ENCODE results near the gene MALRD1. TPM values are rescaled to one million over a fixed set of nuclear protein-coding genes. Genes with fewer than 3 reads are reported as not detected.

The MALRD1 gene
- total RNA-seq, 2 experiments from 2014 or later = 0.36 to 0.56 TPM

DNA sequence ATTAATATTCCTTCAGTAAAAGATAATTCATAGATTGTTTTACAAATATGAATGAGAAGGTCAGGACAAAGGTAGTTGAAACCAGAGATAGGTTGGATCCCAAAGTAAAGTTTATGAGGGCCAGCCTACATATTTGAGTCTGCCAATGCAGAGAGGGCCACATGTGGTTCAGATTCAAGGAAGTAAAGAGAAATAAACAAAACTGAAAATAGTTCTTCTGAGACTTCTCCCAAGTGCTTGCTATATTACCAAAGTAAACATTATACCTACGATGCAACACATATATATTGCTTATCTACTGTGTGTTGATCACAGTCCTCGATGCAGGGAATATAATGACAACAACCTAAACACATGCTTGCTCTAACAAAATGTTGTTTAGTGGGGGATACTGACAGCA, 109.8 kb downstream of the MALRD1 start:
- no peaks in the 10 kb centered on the region for H3K27me3 Mint-ChIP-seq
- DNase-seq = no peak
- peaks cover 1% of the 10 kb centered on the region for H3K9me3 Mint-ChIP-seq
- no peak overlapping the region for H3K4me3 Mint-ChIP-seq
- H3K4me1 Mint-ChIP-seq = no peaks in the 10 kb centered on the region
- no peaks in the 10 kb centered on the region for H3K36me3 Mint-ChIP-seq
- H3K27ac Mint-ChIP-seq = no peak overlapping the region

DNA sequence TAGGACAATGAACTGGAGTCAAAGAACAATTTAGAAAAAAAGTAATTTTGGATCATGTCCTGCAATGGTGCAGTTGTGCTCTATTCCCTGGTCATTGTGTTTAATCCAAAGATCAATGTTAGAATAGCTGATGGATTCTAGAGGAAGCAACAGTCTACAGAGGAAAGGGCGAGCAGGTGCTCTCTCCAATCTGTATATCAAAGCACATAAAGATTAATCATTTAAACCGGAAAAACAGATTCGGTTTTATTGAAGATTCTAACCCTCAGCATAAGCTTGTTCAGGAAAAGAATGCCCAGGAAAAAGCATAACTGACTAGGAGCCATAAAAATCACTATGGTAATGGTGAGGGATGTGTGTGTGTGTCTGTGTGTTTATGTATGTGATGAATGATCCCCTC, 110.3 kb downstream of the MALRD1 start:
- Mint-ChIP-seq H3K4me1 (no peaks in the 10 kb centered on the region), H3K4me3 (no peak overlapping the region), H3K9me3 (peaks cover 1% of the 10 kb centered on the region)

DNA sequence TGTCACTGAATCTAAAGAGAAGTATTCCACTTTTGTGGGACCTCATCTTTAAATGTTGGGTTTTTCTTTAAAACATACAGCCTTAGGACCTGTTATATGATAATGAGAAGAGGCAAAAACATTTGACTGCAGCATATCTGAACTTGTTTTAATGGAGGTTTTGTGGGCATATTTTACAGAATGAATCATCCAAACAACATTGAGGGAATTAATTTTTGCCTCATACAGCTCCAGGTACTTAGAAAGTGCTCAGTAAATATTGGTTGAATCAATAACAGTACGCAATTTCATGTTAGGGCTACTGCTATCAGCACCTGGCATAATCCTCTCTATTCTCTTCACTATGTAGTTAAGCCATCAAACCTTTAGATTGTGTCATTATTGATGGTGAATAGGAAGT, 115.9 kb downstream of the MALRD1 start:
- no peak overlapping the region for H3K4me3 Mint-ChIP-seq
- H3K27me3 Mint-ChIP-seq = no peaks in the 10 kb centered on the region
- no peaks in the 10 kb centered on the region for H3K9me3 Mint-ChIP-seq
- no peaks in the 10 kb centered on the region for H3K36me3 Mint-ChIP-seq
- DNase-seq = no peak
- no peaks in the 10 kb centered on the region for H3K4me1 Mint-ChIP-seq
- no peak overlapping the region for H3K27ac Mint-ChIP-seq

More for the DNA sequence above, 110.3 kb downstream of the MALRD1 start:
- Mint-ChIP-seq H3K27me3 (no peaks in the 10 kb centered on the region), H3K27ac (no peak overlapping the region), H3K36me3 (no peaks in the 10 kb centered on the region)
- DNase-seq = no peak

DNA sequence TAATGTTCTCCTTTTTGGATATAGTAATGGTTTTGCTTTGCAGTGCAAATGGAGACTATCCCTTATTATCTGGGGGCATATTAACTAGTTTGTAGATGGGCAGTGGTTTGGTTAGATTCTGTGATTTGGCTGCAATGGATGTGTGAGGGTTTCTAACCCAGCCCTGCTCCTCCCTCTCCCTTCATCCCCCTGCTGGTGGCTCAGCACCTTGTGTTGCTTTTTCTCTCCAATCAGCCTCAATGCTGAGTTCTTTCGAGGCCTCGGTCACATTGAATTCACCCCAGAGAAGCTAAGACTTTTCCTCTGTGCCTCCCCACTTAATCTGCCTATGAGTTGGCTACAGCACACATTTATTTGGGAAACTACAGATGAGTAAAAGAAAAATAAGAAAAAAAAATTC, 120.0 kb downstream of the MALRD1 start:
- no peaks in the 10 kb centered on the region for H3K9me3 Mint-ChIP-seq
- no peak for DNase-seq
- H3K4me3 Mint-ChIP-seq = no peak overlapping the region
- H3K27ac Mint-ChIP-seq = no peak overlapping the region
- no peaks in the 10 kb centered on the region for H3K4me1 Mint-ChIP-seq
- H3K27me3 Mint-ChIP-seq = no peaks in the 10 kb centered on the region
- H3K36me3 Mint-ChIP-seq = no peaks in the 10 kb centered on the region

- Mint-ChIP-seq H3K9me3 (no peaks in the 10 kb centered on the region), H3K4me3 (no peak overlapping the region), H3K4me1 (no peaks in the 10 kb centered on the region), H3K27me3 (no peaks in the 10 kb centered on the region), H3K27ac (no peak overlapping the region), H3K36me3 (no peaks in the 10 kb centered on the region)
- DNase-seq = no peak
Measured at GRCh38 chr10:19169041-19169440, 120.4 kb downstream of the MALRD1 start.

DNA sequence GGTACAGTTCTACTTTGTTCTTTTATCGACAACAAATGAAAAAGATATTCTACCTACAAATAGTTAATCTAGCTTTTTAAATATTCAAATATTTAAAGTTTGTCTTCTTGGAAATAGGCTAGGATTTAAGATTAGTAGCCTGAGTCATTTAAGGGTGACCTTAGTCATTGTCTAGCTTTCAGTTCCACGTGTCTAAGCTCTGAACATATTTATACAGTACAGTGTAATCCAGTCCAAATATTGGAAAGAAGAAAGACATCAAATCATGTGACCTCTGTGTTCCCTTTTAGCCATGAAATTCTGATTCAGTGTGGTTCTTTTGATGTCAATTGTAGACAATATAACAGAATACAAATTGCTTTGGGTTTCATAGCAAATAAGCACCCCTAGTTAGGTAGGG, 121.1 kb downstream of the MALRD1 start:
- no peaks in the 10 kb centered on the region for H3K9me3 Mint-ChIP-seq
- H3K4me3 Mint-ChIP-seq = no peak overlapping the region
- H3K36me3 Mint-ChIP-seq = no peaks in the 10 kb centered on the region
- H3K27ac Mint-ChIP-seq = no peak overlapping the region
- no peaks in the 10 kb centered on the region for H3K27me3 Mint-ChIP-seq
- no peak for DNase-seq
- H3K4me1 Mint-ChIP-seq = no peaks in the 10 kb centered on the region

DNA sequence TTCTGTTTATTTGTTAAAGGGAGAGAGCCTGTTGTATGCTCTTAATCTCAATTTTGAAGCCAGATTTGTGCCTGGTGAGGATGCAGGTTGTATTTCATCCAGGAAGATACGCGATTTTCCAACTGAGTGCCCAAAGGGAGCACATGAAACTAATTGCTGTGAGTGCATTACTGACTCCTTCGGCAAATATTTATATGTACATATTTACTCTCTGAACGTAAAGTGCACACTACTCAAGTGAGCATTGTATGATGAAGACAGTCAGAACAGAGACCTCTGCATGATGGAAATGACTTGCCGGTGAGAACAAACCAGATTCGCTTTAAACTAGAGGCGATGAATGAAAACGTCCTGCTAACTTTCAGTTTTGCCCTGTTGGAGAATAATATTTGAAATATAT, 130.1 kb downstream of the MALRD1 start:
- Mint-ChIP-seq H3K9me3 (no peaks in the 10 kb centered on the region), H3K27me3 (no peaks in the 10 kb centered on the region), H3K36me3 (no peaks in the 10 kb centered on the region), H3K4me1 (no peaks in the 10 kb centered on the region), H3K27ac (no peak overlapping the region), H3K4me3 (no peak overlapping the region)
- DNase-seq = no peak

GRCh38 chr10:19184891-19185290, 136.3 kb downstream of the MALRD1 start:
- Mint-ChIP-seq H3K4me3 (no peak overlapping the region), H3K9me3 (peaks cover 6% of the 10 kb centered on the region), H3K27ac (no peak overlapping the region), H3K36me3 (no peaks in the 10 kb centered on the region), H3K27me3 (no peaks in the 10 kb centered on the region), H3K4me1 (no peaks in the 10 kb centered on the region)
- no peak for DNase-seq

GRCh38 chr10:19194866-19195265, 146.3 kb downstream of the MALRD1 start:
- H3K27me3 Mint-ChIP-seq = no peaks in the 10 kb centered on the region

GRCh38 chr10:19195698-19196097, 147.1 kb downstream of the MALRD1 start:
- Mint-ChIP-seq H3K27ac (no peak overlapping the region), H3K27me3 (no peaks in the 10 kb centered on the region), H3K9me3 (no peaks in the 10 kb centered on the region), H3K4me3 (no peak overlapping the region), H3K36me3 (no peaks in the 10 kb centered on the region), H3K4me1 (no peaks in the 10 kb centered on the region)
- no peak for DNase-seq

More at GRCh38 chr10:19194866-19195265, 146.3 kb downstream of the MALRD1 start:
- no peaks in the 10 kb centered on the region for H3K36me3 Mint-ChIP-seq
- no peak overlapping the region for H3K4me3 Mint-ChIP-seq
- no peak overlapping the region for H3K27ac Mint-ChIP-seq
- peaks cover 2% of the 10 kb centered on the region for H3K9me3 Mint-ChIP-seq
- H3K4me1 Mint-ChIP-seq = no peaks in the 10 kb centered on the region
- no peak for DNase-seq

DNA sequence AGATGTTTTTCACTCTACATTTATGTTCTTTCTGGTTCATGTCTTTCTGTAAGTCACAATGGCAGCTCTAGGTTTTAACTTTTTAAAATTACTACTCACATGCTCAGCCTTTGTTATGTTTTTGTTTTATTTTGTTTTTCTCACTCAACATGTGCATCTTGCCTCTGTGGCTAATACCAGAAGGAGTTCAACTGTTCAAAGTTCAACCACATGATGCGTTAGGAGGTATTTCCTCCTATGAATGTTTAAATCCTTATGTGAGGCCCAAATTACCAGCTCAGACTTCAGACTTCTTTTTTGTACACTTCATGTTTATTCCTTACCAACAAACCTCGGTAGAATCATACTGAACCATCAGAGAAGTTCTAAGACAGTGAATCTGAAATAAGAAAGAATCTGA, 151.6 kb downstream of the MALRD1 start:
- no peak overlapping the region for H3K4me3 Mint-ChIP-seq
- DNase-seq = no peak
- no peaks in the 10 kb centered on the region for H3K36me3 Mint-ChIP-seq
- H3K27ac Mint-ChIP-seq = no peak overlapping the region
- H3K9me3 Mint-ChIP-seq = peaks cover 2% of the 10 kb centered on the region
- no peaks in the 10 kb centered on the region for H3K27me3 Mint-ChIP-seq
- H3K4me1 Mint-ChIP-seq = no peaks in the 10 kb centered on the region

- H3K27ac Mint-ChIP-seq = no peak overlapping the region
- H3K9me3 Mint-ChIP-seq = peaks cover 2% of the 10 kb centered on the region
- H3K36me3 Mint-ChIP-seq = no peaks in the 10 kb centered on the region
- no peak overlapping the region for H3K4me3 Mint-ChIP-seq
- no peaks in the 10 kb centered on the region for H3K4me1 Mint-ChIP-seq
- no peaks in the 10 kb centered on the region for H3K27me3 Mint-ChIP-seq
- DNase-seq = no peak
Measured at GRCh38 chr10:19204246-19204917, 155.8 kb downstream of the MALRD1 start.

GRCh38 chr10:19209319-19209718, 160.7 kb downstream of the MALRD1 start:
- H3K4me1 Mint-ChIP-seq = no peaks in the 10 kb centered on the region
- H3K36me3 Mint-ChIP-seq = no peaks in the 10 kb centered on the region
- DNase-seq = no peak
- H3K9me3 Mint-ChIP-seq = peaks cover 2% of the 10 kb centered on the region
- H3K4me3 Mint-ChIP-seq = no peak overlapping the region
- H3K27me3 Mint-ChIP-seq = no peaks in the 10 kb centered on the region
- H3K27ac Mint-ChIP-seq = no peak overlapping the region

GRCh38 chr10:19212590-19212989, 164.0 kb downstream of the MALRD1 start:
- H3K27ac Mint-ChIP-seq = no peak overlapping the region
- H3K27me3 Mint-ChIP-seq = no peaks in the 10 kb centered on the region
- no peak overlapping the region for H3K4me3 Mint-ChIP-seq
- DNase-seq = no peak
- no peaks in the 10 kb centered on the region for H3K36me3 Mint-ChIP-seq
- H3K4me1 Mint-ChIP-seq = no peaks in the 10 kb centered on the region
- H3K9me3 Mint-ChIP-seq = peaks cover 2% of the 10 kb centered on the region

- DNase-seq = no peak
- H3K27me3 Mint-ChIP-seq = no peaks in the 10 kb centered on the region
- H3K27ac Mint-ChIP-seq = no peak overlapping the region
Measured at GRCh38 chr10:19221216-19221615, 172.6 kb downstream of the MALRD1 start.

GRCh38 chr10:19226025-19226424, 177.4 kb downstream of the MALRD1 start:
- Mint-ChIP-seq H3K27me3 (no peaks in the 10 kb centered on the region), H3K4me1 (no peaks in the 10 kb centered on the region), H3K36me3 (no peaks in the 10 kb centered on the region), H3K9me3 (peaks cover 8% of the 10 kb centered on the region), H3K27ac (no peak overlapping the region), H3K4me3 (no peak overlapping the region)
- no peak for DNase-seq

More at GRCh38 chr10:19221216-19221615, 172.6 kb downstream of the MALRD1 start:
- no peak overlapping the region for H3K4me3 Mint-ChIP-seq
- H3K9me3 Mint-ChIP-seq = peaks cover 4% of the 10 kb centered on the region
- H3K36me3 Mint-ChIP-seq = no peaks in the 10 kb centered on the region
- no peaks in the 10 kb centered on the region for H3K4me1 Mint-ChIP-seq

Data from activated naive CD8-positive, alpha-beta T cell treated with anti-CD3 and anti-CD28 coated beads for 36 hours (primary cell).